T-cell (primary cell): Measurements from ENCODE around the gene CDHR2. TPM values are rescaled to one million over a fixed set of nuclear protein-coding genes. Genes with fewer than 3 reads are reported as not detected.

Experiments used
- ATAC-seq, 4 experiments: fragments of 200-7000 bp in 3 of 4; fragments of 150-1000 bp in 1 of 4; cut with Tn5 transposase; replicated peaks in 1 of 4; 1 replicate in 3 of 4; 2 replicates in 1 of 4; pipeline ENCODE4 v1.10.0; 2021; ENCODE audit warnings: moderate library complexity in 3 of 4, mild to moderate bottlenecking in 2 of 4, moderate number of reproducible peaks in 1 of 4
- CTCF ChIA-PET, 2 donors: fragments of 300-600 bp; sonication (Branson Sonifier 250); formaldehyde crosslinking; loops; one replicate each; lab custom pipeline; 2022; ENCODE audit warnings: antibody characterized with exemption in 2 of 2; lab: Charles Lee
- POLR2A ChIA-PET, 2 donors: fragments of 300-600 bp; sonication (Branson Sonifier 250); formaldehyde crosslinking; loops; one replicate each; lab custom pipeline; 2022; ENCODE audit warnings: antibody characterized with exemption in 2 of 2; lab: Charles Lee
- DNase-seq, 35 experiments: peaks; one replicate each; pipeline versions ENCODE4 v3.0.0 to v3.0.0-alpha.2; 2013 to 2023
- H3K27ac ChIP-seq: one replicate; pipeline ENCODE4 v1.5.1; 2013; ENCODE audit warnings: low read length
- H3K27me3 ChIP-seq, 2 experiments: replicated peaks in 1 of 2; 1 replicate in 1 of 2; 2 replicates in 1 of 2; pipeline versions ENCODE4 v1.6.1 to v1.7.0; 2013; ENCODE audit warnings: low read length in 1 of 2, mixed read lengths in 1 of 2; ENCODE audit not compliant: control insufficient read depth in 2 of 2, insufficient read depth in 2 of 2; ENCODE audit errors: extremely low read depth in 1 of 2
- H3K36me3 ChIP-seq, 2 donors: 1 replicate in 1 of 2; 2 replicates in 1 of 2; pipeline versions ENCODE4 v1.6.1 to v1.7.0; 2013; ENCODE audit warnings: low read length in 1 of 2; ENCODE audit not compliant: control insufficient read depth in 2 of 2, insufficient read depth in 1 of 2; ENCODE audit errors: extremely low read depth in 1 of 2
- H3K4me1 ChIP-seq, 2 experiments: 1 replicate in 1 of 2; 2 replicates in 1 of 2; pipeline versions ENCODE4 v1.6.1 to v1.7.0; 2013; ENCODE audit warnings: low read length in 2 of 2, mixed read lengths in 1 of 2; ENCODE audit not compliant: insufficient read depth in 2 of 2, control insufficient read depth in 1 of 2; ENCODE audit errors: extremely low read depth in 1 of 2
- H3K4me3 ChIP-seq, 2 donors: 1 replicate in 1 of 2; 2 replicates in 1 of 2; pipeline versions ENCODE4 v1.5.1 to v1.7.0; 2013; ENCODE audit warnings: mild to moderate bottlenecking in 2 of 2, low read length in 1 of 2, moderate library complexity in 1 of 2; ENCODE audit not compliant: control insufficient read depth in 1 of 2; ENCODE audit errors: extremely low read depth in 1 of 2
- H3K9me3 ChIP-seq: 2 replicates; pipeline ENCODE4 v1.7.0; 2013
- H3K27ac Mint-ChIP-seq, 2 donors: one replicate each; pipeline ENCODE4 v1.8.0; 2020 to 2021; ENCODE audit warnings: mild to moderate bottlenecking in 2 of 2, mixed read lengths in 2 of 2
- H3K27me3 Mint-ChIP-seq, 2 donors: one replicate each; pipeline ENCODE4 v1.8.0; 2021 to 2022; ENCODE audit warnings: mixed read lengths in 2 of 2
- H3K36me3 Mint-ChIP-seq: one replicate; pipeline ENCODE4 v1.8.0; 2021; ENCODE audit warnings: mixed read lengths
- H3K4me1 Mint-ChIP-seq, 3 donors: one replicate each; pipeline ENCODE4 v1.8.0; 2020 to 2022; ENCODE audit warnings: mixed read lengths in 3 of 3, mild to moderate bottlenecking in 1 of 3
- H3K4me3 Mint-ChIP-seq, 3 donors: one replicate each; pipeline ENCODE4 v1.8.0; 2020 to 2022; ENCODE audit warnings: mild to moderate bottlenecking in 3 of 3, mixed read lengths in 3 of 3, moderate library complexity in 3 of 3
- H3K9me3 Mint-ChIP-seq, 3 donors: one replicate each; pipeline ENCODE4 v1.8.0; 2020 to 2022; ENCODE audit warnings: mixed read lengths in 3 of 3
- WGBS: methylation state at CpG from one replicate; pipeline ENCODE4 v1.1.5; 2013; ENCODE audit warnings: missing lambda C conversion rate; ENCODE audit not compliant: insufficient coverage; 5-methylcytosine and 5-hydroxymethylcytosine counted together
- total RNA-seq, 35 experiments: library from RNA in 6 of 35; stranded (reverse) in 6 of 35; fragments of 120-200 nt in 1 of 35; gene quantifications; one replicate each; pipeline versions ENCODE4 v1.2.1 to v1.2.4 and lab custom pipeline; 2013 to 2026

Gene CDHR2
- total RNA-seq, 5 donors from 2014 or later (not counting 1 experiment from before 2014, with no cell fraction given), result 1.6 to 3.1 (median 2.8) TPM

GRCh38 chr5:176552332-176552869 is 3.3 kb downstream of the CDHR2 start:
- no peaks in the 10 kb centered on the region for H3K9me3 Mint-ChIP-seq
- Histone ChIP-seq H3K4me3 (no peak overlapping the region), H3K9me3 (no peaks in the 10 kb centered on the region), H3K36me3 (no peaks in the 10 kb centered on the region), H3K27me3 (no peaks in the 10 kb centered on the region), H3K4me1 (peaks cover 0 to 81% of the 10 kb centered on the region in 2 experiments), H3K27ac (no peak overlapping the region)
- DNase-seq (no peak), ATAC-seq (no peak)
- no peak overlapping the region for H3K4me3 Mint-ChIP-seq
- 87% methylated on average over 11 of the region's 11 CpGs for WGBS
- peak overlapping the region; percentile 66 to 76 for H3K27ac Mint-ChIP-seq
- CTCF ChIA-PET, result interaction anchor here in 1 of 2 donors (0.6 kb wide), 1 partner anchor 150 kb away, joined by 4 read pairs; no protein-coding TSS in a partner anchor
- POLR2A ChIA-PET, result no interaction called here
- no peaks in the 10 kb centered on the region for H3K27me3 Mint-ChIP-seq
- H3K4me1 Mint-ChIP-seq, result peaks cover 62 to 76% (median 65%) of the 10 kb centered on the region in 3 donors
- no peaks in the 10 kb centered on the region for H3K36me3 Mint-ChIP-seq

DNA sequence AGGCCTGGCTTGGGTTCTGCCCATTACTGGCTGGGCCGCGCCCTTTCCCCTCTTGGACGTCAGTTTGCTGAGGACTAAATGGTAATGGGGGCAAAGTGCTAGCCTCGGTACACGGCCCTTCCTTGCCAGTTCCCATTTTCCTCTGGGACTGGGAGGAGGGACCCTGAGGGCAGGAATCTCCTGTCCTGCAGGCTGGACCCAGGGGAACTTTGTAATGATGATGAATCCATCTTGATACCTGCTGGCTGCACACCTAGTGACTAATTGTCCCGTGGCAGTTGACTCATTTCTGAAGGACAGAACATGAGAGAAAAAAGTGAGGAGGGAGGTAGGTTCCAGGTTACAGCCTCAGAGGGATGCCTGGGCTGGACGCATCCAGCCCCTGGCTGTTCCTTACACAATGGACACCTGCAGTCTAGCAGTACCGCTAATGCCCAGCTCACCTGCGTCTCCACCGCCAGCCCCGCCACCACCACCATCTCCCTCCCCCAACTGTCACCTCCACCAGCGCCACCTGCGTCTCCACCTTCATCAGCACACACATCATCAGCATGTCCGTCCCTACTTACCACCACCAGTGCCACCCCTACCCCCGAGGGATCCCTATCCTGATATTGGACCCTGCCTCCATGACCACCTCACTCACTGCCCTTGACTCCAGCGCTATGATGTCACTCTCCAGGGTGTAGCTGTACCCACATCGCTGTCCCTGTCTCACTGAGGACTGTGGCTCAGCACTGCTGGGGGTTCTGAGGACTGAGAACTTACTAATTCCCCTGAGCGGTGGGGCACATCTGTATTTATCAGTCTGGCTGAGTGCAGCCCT is 4.3 kb downstream of the CDHR2 start:
- Histone ChIP-seq H3K27ac (no peak overlapping the region), H3K36me3 (no peaks in the 10 kb centered on the region), H3K9me3 (no peaks in the 10 kb centered on the region), H3K4me1 (peaks cover 0 to 73% of the 10 kb centered on the region in 2 experiments), H3K27me3 (no peaks in the 10 kb centered on the region), H3K4me3 (no peak overlapping the region)
- Mint-ChIP-seq H3K27me3 (no peaks in the 10 kb centered on the region), H3K36me3 (no peaks in the 10 kb centered on the region), H3K4me3 (peak overlapping the region in 1 of 3 donors; percentile 40), H3K9me3 (no peaks in the 10 kb centered on the region), H3K27ac (peak overlapping the region; percentile 66 to 89), H3K4me1 (peaks cover 53 to 67% (median 57%) of the 10 kb centered on the region in 3 donors)
- peak in 1 of 4 experiments; percentile 10 for ATAC-seq
- ChIA-PET CTCF (interaction anchor here in 1 of 2 donors (1.9 kb wide), 1 partner anchor 20 kb away, joined by 7 read pairs; no protein-coding TSS in a partner anchor), POLR2A (no interaction called here)
- 81% methylated on average over 13 of the region's 18 CpGs for WGBS
- DNase-seq, result no peak

DNA sequence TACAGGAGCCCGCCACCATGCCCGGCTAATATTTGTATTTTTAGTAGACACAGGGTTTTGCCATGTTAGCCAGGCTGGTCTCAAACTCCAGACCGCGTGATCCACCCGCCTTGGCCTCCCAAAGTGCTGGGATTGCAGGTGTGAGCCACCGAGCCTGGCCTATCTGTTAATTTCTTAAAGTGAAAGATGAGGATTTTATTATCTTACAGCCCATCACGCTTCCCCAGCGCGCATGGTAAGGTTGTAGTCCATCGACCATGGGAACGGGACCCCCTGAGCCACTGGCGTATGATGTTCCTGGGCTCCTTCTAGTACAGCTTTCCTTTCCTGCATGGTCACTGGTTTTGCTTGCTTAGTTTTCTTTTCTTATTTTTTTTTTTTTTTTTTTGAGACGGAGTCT is 8.7 kb downstream of the CDHR2 start:
- Histone ChIP-seq H3K27ac (no peak overlapping the region), H3K4me1 (peaks cover 0 to 51% of the 10 kb centered on the region in 2 experiments), H3K36me3 (no peaks in the 10 kb centered on the region), H3K27me3 (peaks cover 0 to 6% of the 10 kb centered on the region in 2 experiments), H3K4me3 (no peak overlapping the region), H3K9me3 (no peaks in the 10 kb centered on the region)
- DNase-seq (no peak), ATAC-seq (no peak)
- no peak overlapping the region for H3K4me3 Mint-ChIP-seq
- H3K27me3 Mint-ChIP-seq, result peaks cover 0 to 5% of the 10 kb centered on the region in 2 donors
- ChIA-PET POLR2A (interaction anchor here (0.6 to 0.7 kb wide), 3 partner anchors 10 to 1599 kb away, joined by 3 to 6 read pairs (median 5); no protein-coding TSS in a partner anchor), CTCF (interaction anchor here in 1 of 2 donors (0.7 kb wide), 1 partner anchor 21 kb away, joined by 5 read pairs; the partner anchor contains the start of gene RNF44)
- H3K27ac Mint-ChIP-seq, result no peak overlapping the region
- peaks cover 54 to 67% (median 66%) of the 10 kb centered on the region in 3 donors for H3K4me1 Mint-ChIP-seq
- no peaks in the 10 kb centered on the region for H3K36me3 Mint-ChIP-seq
- H3K9me3 Mint-ChIP-seq, result no peaks in the 10 kb centered on the region
- 100% methylated on average over 9 of the region's 13 CpGs for WGBS

DNA sequence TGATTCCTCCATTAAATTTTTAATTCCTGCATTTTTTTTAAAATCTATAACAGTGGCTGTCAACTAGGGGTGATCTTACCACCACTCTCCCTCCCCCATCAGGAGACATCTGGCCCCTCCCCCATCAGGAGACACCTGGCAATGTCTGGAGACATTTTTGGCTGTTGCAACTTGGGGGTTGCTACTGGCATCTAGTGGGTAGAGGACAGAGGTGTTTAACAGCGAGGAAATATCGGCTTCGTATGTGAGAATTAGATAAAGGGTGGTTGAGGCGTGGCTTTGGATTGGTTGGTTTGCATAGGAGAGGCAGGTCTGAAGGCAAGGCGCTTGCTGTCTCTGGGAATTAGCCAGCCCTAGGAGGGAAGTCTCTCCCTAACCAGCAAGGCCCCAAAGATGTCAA is 10.5 kb downstream of the CDHR2 start:
- ChIA-PET POLR2A (no interaction called here), CTCF (no interaction called here)
- peaks cover 0 to 40% of the 10 kb centered on the region in 2 experiments for H3K4me1 ChIP-seq
- no peak overlapping the region for H3K4me3 ChIP-seq
- Mint-ChIP-seq H3K27me3 (peaks cover 0 to 5% of the 10 kb centered on the region in 2 donors), H3K9me3 (no peaks in the 10 kb centered on the region), H3K4me3 (peak overlapping the region in 1 of 3 donors; percentile 33), H3K4me1 (peaks cover 37 to 52% (median 49%) of the 10 kb centered on the region in 3 donors), H3K27ac (peak overlapping the region in 1 of 2 donors; percentile 28), H3K36me3 (no peaks in the 10 kb centered on the region)
- DNase-seq (peak in 4 of 35 experiments; percentile 19 to 60 (median 36)), ATAC-seq (peak in 3 of 4 experiments; percentile 47 to 83 (median 57))
- H3K36me3 ChIP-seq, result no peaks in the 10 kb centered on the region
- 16% methylated on average over 4 of the region's 5 CpGs for WGBS
- no peak overlapping the region for H3K27ac ChIP-seq
- peaks cover 0 to 12% of the 10 kb centered on the region in 2 experiments for H3K27me3 ChIP-seq
- no peaks in the 10 kb centered on the region for H3K9me3 ChIP-seq

DNA sequence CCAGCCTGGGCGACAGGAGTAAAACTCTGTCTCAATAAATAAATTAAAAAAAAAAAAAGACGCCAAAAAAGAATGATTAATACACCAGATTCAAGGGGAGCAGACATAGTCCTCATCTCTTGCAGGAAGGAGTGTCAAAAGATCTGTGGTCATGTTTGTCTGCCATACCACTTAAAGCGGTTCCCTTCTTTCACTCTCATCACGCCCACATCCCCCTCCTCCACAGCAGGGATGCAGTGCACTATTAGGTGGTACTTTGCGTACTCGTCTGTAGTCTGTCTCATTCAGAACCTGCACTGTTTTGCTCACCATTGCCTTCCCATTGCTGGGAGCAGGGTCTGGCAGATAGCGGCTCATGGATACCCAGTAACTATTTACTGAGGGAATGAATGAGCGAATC is 11.2 kb downstream of the CDHR2 start:
- ATAC-seq, result peak; percentile 43 to 78 (median 56)
- no peak overlapping the region for H3K27ac Mint-ChIP-seq
- Histone ChIP-seq H3K36me3 (no peaks in the 10 kb centered on the region), H3K4me1 (peaks cover 0 to 33% of the 10 kb centered on the region in 2 experiments), H3K27me3 (peaks cover 0 to 18% of the 10 kb centered on the region in 2 experiments), H3K4me3 (no peak overlapping the region), H3K27ac (no peak overlapping the region), H3K9me3 (no peaks in the 10 kb centered on the region)
- peaks cover 30 to 46% (median 42%) of the 10 kb centered on the region in 3 donors for H3K4me1 Mint-ChIP-seq
- no peak overlapping the region for H3K4me3 Mint-ChIP-seq
- H3K36me3 Mint-ChIP-seq, result no peaks in the 10 kb centered on the region
- CTCF ChIA-PET, result no interaction called here
- WGBS, result 49% methylated on average over 4 of the region's 8 CpGs
- DNase-seq, result peak in 3 of 35 experiments; percentile 21 to 29 (median 25)
- no peaks in the 10 kb centered on the region for H3K9me3 Mint-ChIP-seq
- POLR2A ChIA-PET, result no interaction called here
- peaks cover 0 to 5% of the 10 kb centered on the region in 2 donors for H3K27me3 Mint-ChIP-seq

GRCh38 chr5:176561259-176561658 is 12.1 kb downstream of the CDHR2 start:
- no peaks in the 10 kb centered on the region for H3K36me3 ChIP-seq
- H3K9me3 ChIP-seq, result no peaks in the 10 kb centered on the region
- H3K36me3 Mint-ChIP-seq, result no peaks in the 10 kb centered on the region
- no peak overlapping the region for H3K27ac ChIP-seq
- no peak overlapping the region for H3K4me3 ChIP-seq
- H3K27ac Mint-ChIP-seq, result no peak overlapping the region
- peaks cover 0 to 24% of the 10 kb centered on the region in 2 experiments for H3K4me1 ChIP-seq
- no peaks in the 10 kb centered on the region for H3K9me3 Mint-ChIP-seq
- no peak for DNase-seq
- ChIA-PET CTCF (no interaction called here), POLR2A (interaction anchor here in 1 of 2 donors (0.6 kb wide), 1 partner anchor 1860 kb away, joined by 3 read pairs; no protein-coding TSS in a partner anchor)
- H3K27me3 Mint-ChIP-seq, result peaks cover 0 to 9% of the 10 kb centered on the region in 2 donors
- peaks cover 0 to 25% of the 10 kb centered on the region in 2 experiments for H3K27me3 ChIP-seq
- peaks cover 21 to 41% (median 33%) of the 10 kb centered on the region in 3 donors for H3K4me1 Mint-ChIP-seq
- 100% methylated on average over 2 of the region's 3 CpGs for WGBS
- no peak overlapping the region for H3K4me3 Mint-ChIP-seq
- ATAC-seq, result no peak
